Smooth muscle cell (in vitro differentiated cells): ENCODE measurements around the gene EPC1. TPM values are rescaled to one million over a fixed set of nuclear protein-coding genes. Genes with fewer than 3 reads are reported as not detected.
"Not testable (repeated sequence)": the region's sequence is repeated elsewhere in the genome, so short reads cannot be mapped to it uniquely, and the experiment has no call there.

Experiments
- DNase-seq: peaks from one replicate; lab custom pipeline; 2025; ENCODE audit not compliant: unreplicated experiment; lab: John Stamatoyannopoulos, UW
- H2AFZ ChIP-seq: fragments of 200-600 bp; sonication (generic); 2 replicates; pipeline ENCODE4 v1.6.0; 2016; ENCODE audit warnings: antibody characterized with exemption, low read depth, mild to moderate bottlenecking
- H3F3A ChIP-seq: fragments of 200-600 bp; sonication (generic); 2 replicates; pipeline ENCODE4 v1.6.0; 2017; ENCODE audit warnings: antibody characterized with exemption, low read depth
- H3K27ac ChIP-seq: fragments of 200-600 bp; sonication (generic); 2 replicates; pipeline ENCODE4 v1.5.1; 2016; ENCODE audit warnings: low read depth, mild to moderate bottlenecking
- H3K27me3 ChIP-seq: fragments of 200-600 bp; sonication (generic); 2 replicates; pipeline ENCODE4 v1.6.1; 2016; ENCODE audit warnings: low read depth, mild to moderate bottlenecking
- H3K36me3 ChIP-seq: fragments of 200-600 bp; sonication (generic); 2 replicates; pipeline ENCODE4 v1.5.1; 2016; ENCODE audit warnings: low read depth
- H3K4me1 ChIP-seq: fragments of 200-600 bp; sonication (generic); 2 replicates; pipeline ENCODE4 v1.5.1; 2016; ENCODE audit warnings: low read depth
- H3K4me2 ChIP-seq: fragments of 200-600 bp; sonication (generic); 2 replicates; pipeline ENCODE4 v1.6.0; 2016; ENCODE audit warnings: mild to moderate bottlenecking
- H3K4me3 ChIP-seq: fragments of 200-600 bp; sonication (generic); 2 replicates; pipeline ENCODE4 v1.5.1; 2016; ENCODE audit warnings: mild to moderate bottlenecking
- H3K79me2 ChIP-seq: fragments of 200-600 bp; sonication (generic); 2 replicates; pipeline ENCODE4 v1.6.0; 2016; ENCODE audit warnings: low read depth, mild to moderate bottlenecking
- H3K9ac ChIP-seq: fragments of 200-600 bp; sonication (generic); 2 replicates; pipeline ENCODE4 v1.6.0; 2016; ENCODE audit warnings: low read depth
- H3K9me3 ChIP-seq: fragments of 200-600 bp; sonication (generic); replicated peaks from 2 replicates; pipeline ENCODE4 v1.5.1; 2016; ENCODE audit warnings: low read depth
- H4K20me1 ChIP-seq: fragments of 200-600 bp; sonication (generic); 2 replicates; pipeline ENCODE4 v1.6.0; 2016; ENCODE audit warnings: low read depth
- CTCF ChIP-seq: fragments of 200-600 bp; sonication (generic); IDR thresholded peaks from 2 replicates; pipeline ENCODE4 v1.5.1; 2017; ENCODE audit warnings: borderline replicate concordance, mild to moderate bottlenecking, antibody characterized with exemption; ENCODE audit not compliant: insufficient read depth, poor library complexity, severe bottlenecking
- WGBS: methylation state at CpG from one replicate; pipeline ENCODE4 v1.1.7; 2016; ENCODE audit warnings: low lambda C conversion rate; 5-methylcytosine and 5-hydroxymethylcytosine counted together
- polyA plus RNA-seq: library from polyadenylated mRNA; unstranded; fragments of >200 nt; fragmentation: Nextera tagmentation; extraction: Ambion mirVana; gene quantifications from 2 replicates; pipeline ENCODE4 v1.2.1, GENCODE V29; 2016
- total RNA-seq: library from RNA; depleted of rRNA; stranded (reverse); fragments of >200 nt; gene quantifications from 2 replicates; pipeline ENCODE4 v1.2.3, GENCODE V29; 2014

EPC1 gene
- total and polyA plus RNA-seq, 2 experiments from 2014 or later, result 16.3 to 52.1 TPM

DNA sequence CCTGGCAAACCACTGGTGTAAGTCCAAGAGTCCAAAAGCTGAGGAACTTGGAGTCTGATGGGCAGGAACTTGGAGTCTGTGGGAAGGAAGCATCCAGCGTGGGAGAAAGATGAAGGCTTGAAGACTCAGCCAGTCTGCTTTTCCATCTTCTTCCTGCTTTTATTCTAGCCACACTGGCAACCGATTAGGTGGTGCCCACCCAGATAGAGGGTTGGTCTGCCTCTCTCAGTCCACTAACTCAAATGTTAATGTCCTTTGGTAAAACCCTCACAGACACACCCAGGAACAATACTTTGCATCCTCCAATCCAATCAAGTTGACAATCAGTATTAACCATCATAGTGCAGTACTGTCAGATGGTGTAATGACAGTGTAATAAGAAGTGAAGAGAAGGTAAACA, 119.2 kb downstream of the EPC1 start:
- 46% methylated on average over 2 of the region's 2 CpGs for WGBS
- Histone ChIP-seq H3K79me2 (no peaks in the 10 kb centered on the region), H3F3A (no peaks in the 10 kb centered on the region), H3K9me3 (no peaks in the 10 kb centered on the region), H3K4me1 (no peaks in the 10 kb centered on the region), H3K36me3 (no peaks in the 10 kb centered on the region), H4K20me1 (no peaks in the 10 kb centered on the region), H3K27ac (no peak overlapping the region), H3K4me2 (no peak overlapping the region), H3K9ac (no peak overlapping the region), H3K4me3 (no peak overlapping the region), H3K27me3 (no peaks in the 10 kb centered on the region), H2AFZ (no peak overlapping the region)
- TF ChIP-seq CTCF, result no peak
- DNase-seq, result no peak

DNA sequence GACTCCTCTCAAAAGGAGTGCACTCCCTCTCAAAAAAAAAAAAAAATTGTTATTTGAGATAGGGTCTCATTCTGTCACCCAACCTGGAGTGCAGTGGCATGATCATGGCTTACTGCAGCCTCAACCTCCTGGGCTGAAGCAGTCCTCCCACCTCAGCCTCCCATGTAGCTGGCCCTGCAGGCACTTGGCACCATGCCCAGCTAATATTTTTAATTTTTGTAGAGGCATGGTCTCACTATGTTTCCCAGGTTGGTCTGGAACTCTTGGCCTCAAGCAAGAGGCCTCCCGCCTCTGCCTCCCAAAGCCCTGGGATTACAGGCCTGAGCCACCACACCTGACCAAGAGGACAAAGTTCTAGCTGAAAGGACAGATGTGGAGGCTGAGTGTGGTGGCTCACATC, 120.3 kb downstream of the EPC1 start:
- Histone ChIP-seq H3K4me2 (no peak overlapping the region), H3K36me3 (no peaks in the 10 kb centered on the region), H3K4me1 (no peaks in the 10 kb centered on the region), H3K9ac (no peak overlapping the region), H3K79me2 (no peaks in the 10 kb centered on the region), H2AFZ (no peak overlapping the region), H3F3A (no peaks in the 10 kb centered on the region), H3K4me3 (no peak overlapping the region), H3K27me3 (no peaks in the 10 kb centered on the region), H3K9me3 (no peaks in the 10 kb centered on the region), H4K20me1 (no peaks in the 10 kb centered on the region), H3K27ac (no peak overlapping the region)
- DNase-seq, result no peak
- TF ChIP-seq CTCF, result no peak
- 89% methylated on average over 1 of the region's 1 CpG for WGBS

GRCh38 chr10:32225976-32226375, 121.0 kb downstream of the EPC1 start:
- H3K36me3 ChIP-seq, result no peaks in the 10 kb centered on the region
- WGBS, result 96% methylated on average over 8 of the region's 8 CpGs
- no peaks in the 10 kb centered on the region for H4K20me1 ChIP-seq
- no peak overlapping the region for H3K4me3 ChIP-seq
- no peaks in the 10 kb centered on the region for H3K27me3 ChIP-seq
- no peaks in the 10 kb centered on the region for H3K4me1 ChIP-seq
- H2AFZ ChIP-seq, result no peak overlapping the region
- H3K79me2 ChIP-seq, result no peaks in the 10 kb centered on the region
- no peaks in the 10 kb centered on the region for H3F3A ChIP-seq
- H3K9ac ChIP-seq, result no peak overlapping the region
- H3K27ac ChIP-seq, result no peak overlapping the region
- H3K9me3 ChIP-seq, result no peaks in the 10 kb centered on the region
- no peak for DNase-seq
- H3K4me2 ChIP-seq, result no peak overlapping the region
- no peak for TF ChIP-seq CTCF

DNA sequence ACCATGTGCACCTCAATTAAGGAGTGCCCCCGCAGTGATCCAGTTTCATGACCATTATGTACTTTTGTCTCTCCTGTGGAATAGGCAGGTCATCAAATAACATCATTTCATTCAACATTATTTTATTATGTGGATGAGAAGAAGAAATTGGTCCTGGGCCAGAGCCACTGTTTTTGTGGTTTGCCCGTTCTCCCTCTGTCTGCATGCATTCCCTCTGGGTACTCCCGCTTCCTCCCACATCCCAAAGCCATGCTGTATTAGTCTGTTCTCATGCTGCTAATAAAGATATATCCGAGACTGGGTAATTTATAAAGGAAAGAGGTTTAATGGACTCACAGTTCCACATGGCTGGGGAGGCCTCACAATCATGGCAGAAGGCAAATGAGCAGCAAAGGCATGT, 124.6 kb downstream of the EPC1 start:
- WGBS, result 91% methylated on average over 4 of the region's 4 CpGs
- H3K9ac ChIP-seq, H4K20me1 ChIP-seq, H3K9me3 ChIP-seq, DNase-seq, H3K36me3 ChIP-seq, H3K79me2 ChIP-seq, H3K27me3 ChIP-seq, H2AFZ ChIP-seq, H3K4me3 ChIP-seq, H3K27ac ChIP-seq, H3F3A ChIP-seq, H3K4me2 ChIP-seq, H3K4me1 ChIP-seq: not testable (repeated sequence)

- H3K27me3 ChIP-seq, H2AFZ ChIP-seq, H3K79me2 ChIP-seq, H4K20me1 ChIP-seq, H3K9me3 ChIP-seq, H3K36me3 ChIP-seq, H3F3A ChIP-seq, H3K9ac ChIP-seq, H3K4me2 ChIP-seq, H3K27ac ChIP-seq, H3K4me1 ChIP-seq, H3K4me3 ChIP-seq, DNase-seq: not testable (repeated sequence)
- WGBS, result 80% methylated on average over 6 of the region's 6 CpGs
Measured at GRCh38 chr10:32219156-32219555, 127.8 kb downstream of the EPC1 start.

DNA sequence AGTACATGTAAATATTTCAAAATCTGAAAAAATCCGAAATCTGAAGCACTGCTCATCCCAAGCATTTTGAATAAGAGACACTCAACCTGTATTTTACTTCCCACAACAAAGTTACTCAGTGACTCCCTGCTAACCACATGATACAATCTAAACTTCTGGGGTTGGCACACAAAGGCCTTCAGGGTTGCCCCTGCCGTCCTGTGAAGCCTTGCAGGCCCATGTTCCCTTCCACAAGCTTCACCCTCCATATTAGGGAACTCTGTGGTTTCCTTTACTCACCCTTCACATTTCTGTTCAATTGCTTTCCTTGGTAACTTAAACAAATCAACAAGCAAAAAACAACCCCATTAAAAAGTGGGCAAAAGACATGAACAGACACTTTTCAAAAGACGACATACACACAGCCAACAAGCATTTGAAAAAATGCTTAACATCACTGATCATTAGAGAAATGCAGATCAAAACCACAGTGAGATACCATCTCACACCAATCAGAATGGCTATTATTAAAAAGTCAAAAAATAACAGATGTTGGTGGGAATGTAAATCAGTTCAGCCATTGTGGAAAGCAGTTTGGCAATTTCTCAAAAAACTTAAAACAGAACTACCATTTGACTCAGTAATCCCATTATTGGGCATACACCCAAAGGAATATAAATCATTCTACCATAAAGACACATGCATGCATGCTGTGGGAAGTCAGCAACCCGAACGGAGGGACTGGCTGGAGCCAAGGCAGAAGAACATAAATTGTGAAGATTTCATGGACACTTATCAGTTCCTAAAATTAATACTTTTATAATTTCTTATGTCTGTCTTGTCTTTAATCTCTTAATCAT, 128.5 kb downstream of the EPC1 start:
- DNase-seq, H3K79me2 ChIP-seq, H2AFZ ChIP-seq, H3K9me3 ChIP-seq, H4K20me1 ChIP-seq, H3F3A ChIP-seq, H3K27me3 ChIP-seq, H3K9ac ChIP-seq, H3K36me3 ChIP-seq, H3K27ac ChIP-seq, H3K4me3 ChIP-seq, H3K4me1 ChIP-seq, H3K4me2 ChIP-seq: not testable (repeated sequence)
- 71% methylated on average over 5 of the region's 5 CpGs for WGBS
